Uterus (tissue), 4 donors: ENCODE results near the gene RAPGEF6. TPM values are rescaled to one million over a fixed set of nuclear protein-coding genes. Genes with fewer than 3 reads are reported as not detected.

ENCODE experiments used
- DNase-seq, 2 donors: peaks; one replicate each; pipeline ENCODE4 v3.0.0-alpha.2; 2019 to 2020
- H3K27ac ChIP-seq, 2 donors: fragments of 200-600 bp; sonication (generic); 1 replicate in 1 of 2; 2 replicates in 1 of 2; pipeline ENCODE4 v1.5.1; 2016 to 2018
- H3K27me3 ChIP-seq, 2 donors: fragments of 200-600 bp; sonication (generic); one replicate each; pipeline ENCODE4 v1.5.1; 2018 to 2019; ENCODE audit warnings: control low read depth in 1 of 2
- H3K36me3 ChIP-seq, 2 donors: fragments of 200-600 bp; sonication (generic); one replicate each; pipeline ENCODE4 v1.5.1; 2019; ENCODE audit warnings: control low read depth in 1 of 2
- H3K4me1 ChIP-seq, 2 donors: fragments of 200-600 bp; sonication (generic); one replicate each; pipeline ENCODE4 v1.5.1; 2018 to 2019; ENCODE audit warnings: control low read depth in 1 of 2
- H3K4me3 ChIP-seq, 2 donors: fragments of 200-600 bp; sonication (generic); 1 replicate in 1 of 2; 2 replicates in 1 of 2; pipeline ENCODE4 v1.5.1; 2018 to 2019; ENCODE audit warnings: mild to moderate bottlenecking in 1 of 2
- H3K9me3 ChIP-seq, 2 donors: fragments of 200-600 bp; sonication (generic); one replicate each; pipeline ENCODE4 v1.5.1; 2019; ENCODE audit warnings: control low read depth in 1 of 2
- CTCF ChIP-seq, 4 experiments: fragments of 200-600 bp in 2 of 4; fragments of 450-650 bp in 2 of 4; sonication (generic) in 2 of 4; IDR thresholded peaks; one replicate each; pipeline ENCODE4 v1.5.1; 2016 to 2019; ENCODE audit warnings: antibody characterized with exemption in 4 of 4, mild to moderate bottlenecking in 2 of 4, moderate library complexity in 1 of 4
- POLR2A ChIP-seq, 2 donors: fragments of 450-650 bp; IDR thresholded peaks; one replicate each; pipeline ENCODE4 v1.6.1; 2016; ENCODE audit warnings: antibody characterized with exemption in 2 of 2, mild to moderate bottlenecking in 1 of 2, moderate library complexity in 1 of 2
- intact Hi-C: fragments of 100-400 bp; cut with DNase I; formaldehyde crosslinking; loops from one replicate; pipeline ENCODE4 v1.15.1; 2023; ENCODE audit warnings: low total_unique reads
- total RNA-seq, 4 donors: library from RNA; depleted of rRNA in 3 of 4; stranded (reverse); fragments of >200 nt in 3 of 4; gene quantifications; one replicate each; pipeline versions ENCODE4 v1.1.0 to v1.2.4, GENCODE V29; 2014 to 2023
- donor health status: DM: yes; HTN: yes; CAD: no.

Gene RAPGEF6
- total RNA-seq, 4 donors from 2014 or later, result 11.8 to 36.8 (median 23.4) TPM

GRCh38 chr5:131644370-131644769 lies 9.3 kb upstream of the RAPGEF6 start:
- TF ChIP-seq CTCF (IDR thresholded peaks at IDR 0.05) (no peak), POLR2A (IDR thresholded peaks at IDR 0.05) (no peak)
- intact Hi-C loops, result no loop called here
- Histone ChIP-seq H3K4me1 (no peaks in the 10 kb centered on the region), H3K4me3 (no peak overlapping the region), H3K36me3 (no peaks in the 10 kb centered on the region), H3K27me3 (no peaks in the 10 kb centered on the region), H3K9me3 (no peaks in the 10 kb centered on the region), H3K27ac (no peak overlapping the region)
- no peak for DNase-seq

GRCh38 chr5:131641494-131641893 lies 6.5 kb upstream of the RAPGEF6 start:
- TF ChIP-seq CTCF (IDR thresholded peaks at IDR 0.05) (no peak), POLR2A (IDR thresholded peaks at IDR 0.05) (no peak)
- no peaks in the 10 kb centered on the region for H3K4me1 ChIP-seq
- no peaks in the 10 kb centered on the region for H3K27me3 ChIP-seq
- H3K27ac ChIP-seq, result no peak overlapping the region
- DNase-seq, result no peak
- no peaks in the 10 kb centered on the region for H3K9me3 ChIP-seq
- H3K36me3 ChIP-seq, result no peaks in the 10 kb centered on the region
- no peak overlapping the region for H3K4me3 ChIP-seq
- intact Hi-C loops, result no loop called here

GRCh38 chr5:131640043-131640856 lies 5.2 kb upstream of the RAPGEF6 start:
- Histone ChIP-seq H3K27me3 (no peaks in the 10 kb centered on the region), H3K36me3 (no peaks in the 10 kb centered on the region), H3K27ac (no peak overlapping the region), H3K4me1 (no peaks in the 10 kb centered on the region), H3K4me3 (no peak overlapping the region), H3K9me3 (no peaks in the 10 kb centered on the region)
- TF ChIP-seq CTCF (IDR thresholded peaks at IDR 0.05) (no peak), POLR2A (IDR thresholded peaks at IDR 0.05) (no peak)
- intact Hi-C loops, result no loop called here
- DNase-seq, result no peak

GRCh38 chr5:131639148-131639547 lies 4.1 kb upstream of the RAPGEF6 start:
- Histone ChIP-seq H3K4me1 (no peaks in the 10 kb centered on the region), H3K27ac (no peak overlapping the region), H3K4me3 (no peak overlapping the region), H3K9me3 (no peaks in the 10 kb centered on the region), H3K36me3 (no peaks in the 10 kb centered on the region), H3K27me3 (no peaks in the 10 kb centered on the region)
- TF ChIP-seq POLR2A (IDR thresholded peaks at IDR 0.05) (no peak), CTCF (IDR thresholded peaks at IDR 0.05) (no peak)
- intact Hi-C loops, result no loop called here
- DNase-seq, result no peak

- no peaks in the 10 kb centered on the region for H3K36me3 ChIP-seq
- H3K4me1 ChIP-seq, result peaks cover 3 to 7% of the 10 kb centered on the region in 2 donors
- intact Hi-C loops, result no loop called here
- no peaks in the 10 kb centered on the region for H3K9me3 ChIP-seq
- no peak overlapping the region for H3K27ac ChIP-seq
- DNase-seq, result no peak
- H3K27me3 ChIP-seq, result no peaks in the 10 kb centered on the region
- H3K4me3 ChIP-seq, result no peak overlapping the region
- TF ChIP-seq CTCF (IDR thresholded peaks at IDR 0.05) (no peak), POLR2A (IDR thresholded peaks at IDR 0.05) (no peak)
Measured at GRCh38 chr5:131637694-131638093, 2.7 kb upstream of the RAPGEF6 start.
